HL-60 (cell line): ENCODE results near the gene ENO4.

Experiments
- DNase-seq, 2 experiments: peaks; one replicate each; pipeline ENCODE4 v3.0.0-alpha.2; 2010 to 2020; ENCODE audit warnings: low read depth in 1 of 2, low spot score in 1 of 2
- H3K27ac ChIP-seq: fragments of 250-450 bp; sonication (Bioruptor Pico); replicated peaks from 2 replicates; pipeline ENCODE4 v1.5.1; 2020; ENCODE audit warnings: mild to moderate bottlenecking, moderate library complexity
- H3K27me3 ChIP-seq: fragments of 250-450 bp; sonication (Bioruptor Pico); 2 replicates; pipeline ENCODE4 v1.5.1; 2021; ENCODE audit warnings: mild to moderate bottlenecking, moderate library complexity; ENCODE audit not compliant: insufficient read depth, poor library complexity, severe bottlenecking
- H3K4me3 ChIP-seq: replicated peaks from 2 replicates; pipeline ENCODE4 v1.5.1; 2011; ENCODE audit warnings: mild to moderate bottlenecking, control low read depth, low read length; ENCODE audit not compliant: insufficient read depth
- GABPA ChIP-seq: IDR thresholded peaks from 2 replicates; pipeline ENCODE4 v1.6.1; 2012; ENCODE audit warnings: low read depth
- POLR2AphosphoS5 ChIP-seq: IDR thresholded peaks from 2 replicates; pipeline ENCODE4 v1.6.1; 2012; ENCODE audit warnings: low read depth
- SPI1 ChIP-seq: IDR thresholded peaks from 2 replicates; pipeline ENCODE4 v1.6.1; 2012; ENCODE audit warnings: low read depth, mild to moderate bottlenecking, borderline replicate concordance
- TF ChIP-seq, protein P1 (sequence below): IDR thresholded peaks from 2 replicates; pipeline ENCODE4 v1.6.1; 2012; ENCODE audit warnings: low read depth; ENCODE audit not compliant: insufficient replicate concordance
- TF ChIP-seq, protein P2 (sequence below): IDR thresholded peaks from one replicate; pipeline ENCODE4 v1.5.1; 2011; ENCODE audit warnings: low read length, control low read depth, inconsistent platforms; ENCODE audit not compliant: insufficient read depth

ENO4 gene

DNA sequence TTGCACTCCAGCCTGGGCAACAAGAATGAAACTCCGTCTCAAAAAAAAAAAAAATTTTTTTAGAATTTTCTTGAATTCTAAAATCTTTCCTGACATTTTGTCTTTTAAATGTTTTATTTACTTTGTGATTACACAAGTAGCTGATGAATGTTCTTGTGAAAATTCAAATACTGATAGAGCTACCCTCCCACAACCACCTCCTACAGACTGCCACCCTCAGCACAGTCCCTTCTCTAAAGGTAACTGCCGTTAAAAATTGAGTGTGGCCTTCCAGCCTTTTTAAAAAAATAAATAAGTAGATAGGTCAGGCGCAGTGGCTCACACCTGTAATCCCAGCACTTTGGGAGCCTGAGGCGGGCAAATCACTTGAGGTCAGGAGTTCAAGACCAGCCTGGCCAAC, 15.1 kb downstream of the ENO4 start:
- DNase-seq: no peak
- no peak for TF ChIP-seq POLR2AphosphoS5
- TF ChIP-seq, protein P1, sequence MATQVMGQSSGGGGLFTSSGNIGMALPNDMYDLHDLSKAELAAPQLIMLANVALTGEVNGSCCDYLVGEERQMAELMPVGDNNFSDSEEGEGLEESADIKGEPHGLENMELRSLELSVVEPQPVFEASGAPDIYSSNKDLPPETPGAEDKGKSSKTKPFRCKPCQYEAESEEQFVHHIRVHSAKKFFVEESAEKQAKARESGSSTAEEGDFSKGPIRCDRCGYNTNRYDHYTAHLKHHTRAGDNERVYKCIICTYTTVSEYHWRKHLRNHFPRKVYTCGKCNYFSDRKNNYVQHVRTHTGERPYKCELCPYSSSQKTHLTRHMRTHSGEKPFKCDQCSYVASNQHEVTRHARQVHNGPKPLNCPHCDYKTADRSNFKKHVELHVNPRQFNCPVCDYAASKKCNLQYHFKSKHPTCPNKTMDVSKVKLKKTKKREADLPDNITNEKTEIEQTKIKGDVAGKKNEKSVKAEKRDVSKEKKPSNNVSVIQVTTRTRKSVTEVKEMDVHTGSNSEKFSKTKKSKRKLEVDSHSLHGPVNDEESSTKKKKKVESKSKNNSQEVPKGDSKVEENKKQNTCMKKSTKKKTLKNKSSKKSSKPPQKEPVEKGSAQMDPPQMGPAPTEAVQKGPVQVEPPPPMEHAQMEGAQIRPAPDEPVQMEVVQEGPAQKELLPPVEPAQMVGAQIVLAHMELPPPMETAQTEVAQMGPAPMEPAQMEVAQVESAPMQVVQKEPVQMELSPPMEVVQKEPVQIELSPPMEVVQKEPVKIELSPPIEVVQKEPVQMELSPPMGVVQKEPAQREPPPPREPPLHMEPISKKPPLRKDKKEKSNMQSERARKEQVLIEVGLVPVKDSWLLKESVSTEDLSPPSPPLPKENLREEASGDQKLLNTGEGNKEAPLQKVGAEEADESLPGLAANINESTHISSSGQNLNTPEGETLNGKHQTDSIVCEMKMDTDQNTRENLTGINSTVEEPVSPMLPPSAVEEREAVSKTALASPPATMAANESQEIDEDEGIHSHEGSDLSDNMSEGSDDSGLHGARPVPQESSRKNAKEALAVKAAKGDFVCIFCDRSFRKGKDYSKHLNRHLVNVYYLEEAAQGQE: no peak
- no peak for TF ChIP-seq SPI1

DNA sequence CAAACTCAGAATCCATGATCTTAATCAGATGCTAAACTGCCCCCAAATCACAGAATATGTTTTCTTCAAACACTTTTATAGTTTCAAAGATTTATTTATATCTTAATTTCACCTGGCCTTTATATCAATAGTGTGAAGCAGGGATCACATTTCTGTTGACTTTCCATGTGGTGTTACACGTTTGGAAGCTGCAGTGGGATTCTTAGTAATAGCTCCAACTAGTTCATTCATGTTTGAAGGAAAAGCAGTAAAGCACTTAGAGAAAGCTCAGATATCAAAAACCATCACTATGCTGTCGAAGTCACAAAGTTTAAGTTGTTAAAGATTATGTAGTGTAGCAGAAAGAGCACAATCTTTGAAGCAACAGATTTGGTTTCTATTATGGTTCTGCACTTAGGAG, 16.8 kb downstream of the ENO4 start:
- TF ChIP-seq, protein P2, sequence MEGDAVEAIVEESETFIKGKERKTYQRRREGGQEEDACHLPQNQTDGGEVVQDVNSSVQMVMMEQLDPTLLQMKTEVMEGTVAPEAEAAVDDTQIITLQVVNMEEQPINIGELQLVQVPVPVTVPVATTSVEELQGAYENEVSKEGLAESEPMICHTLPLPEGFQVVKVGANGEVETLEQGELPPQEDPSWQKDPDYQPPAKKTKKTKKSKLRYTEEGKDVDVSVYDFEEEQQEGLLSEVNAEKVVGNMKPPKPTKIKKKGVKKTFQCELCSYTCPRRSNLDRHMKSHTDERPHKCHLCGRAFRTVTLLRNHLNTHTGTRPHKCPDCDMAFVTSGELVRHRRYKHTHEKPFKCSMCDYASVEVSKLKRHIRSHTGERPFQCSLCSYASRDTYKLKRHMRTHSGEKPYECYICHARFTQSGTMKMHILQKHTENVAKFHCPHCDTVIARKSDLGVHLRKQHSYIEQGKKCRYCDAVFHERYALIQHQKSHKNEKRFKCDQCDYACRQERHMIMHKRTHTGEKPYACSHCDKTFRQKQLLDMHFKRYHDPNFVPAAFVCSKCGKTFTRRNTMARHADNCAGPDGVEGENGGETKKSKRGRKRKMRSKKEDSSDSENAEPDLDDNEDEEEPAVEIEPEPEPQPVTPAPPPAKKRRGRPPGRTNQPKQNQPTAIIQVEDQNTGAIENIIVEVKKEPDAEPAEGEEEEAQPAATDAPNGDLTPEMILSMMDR: no peak
- TF ChIP-seq, protein P1: no peak
- TF ChIP-seq GABPA (no peak), SPI1 (no peak), POLR2AphosphoS5 (no peak)
- DNase-seq: no peak
- Histone ChIP-seq H3K27me3 (no peaks in the 10 kb centered on the region), H3K27ac (no peak overlapping the region), H3K4me3 (no peak overlapping the region)

More for the DNA sequence above, 15.1 kb downstream of the ENO4 start:
- no peak overlapping the region for H3K4me3 ChIP-seq
- H3K27me3 ChIP-seq: no peaks in the 10 kb centered on the region
- H3K27ac ChIP-seq: no peak overlapping the region

DNA sequence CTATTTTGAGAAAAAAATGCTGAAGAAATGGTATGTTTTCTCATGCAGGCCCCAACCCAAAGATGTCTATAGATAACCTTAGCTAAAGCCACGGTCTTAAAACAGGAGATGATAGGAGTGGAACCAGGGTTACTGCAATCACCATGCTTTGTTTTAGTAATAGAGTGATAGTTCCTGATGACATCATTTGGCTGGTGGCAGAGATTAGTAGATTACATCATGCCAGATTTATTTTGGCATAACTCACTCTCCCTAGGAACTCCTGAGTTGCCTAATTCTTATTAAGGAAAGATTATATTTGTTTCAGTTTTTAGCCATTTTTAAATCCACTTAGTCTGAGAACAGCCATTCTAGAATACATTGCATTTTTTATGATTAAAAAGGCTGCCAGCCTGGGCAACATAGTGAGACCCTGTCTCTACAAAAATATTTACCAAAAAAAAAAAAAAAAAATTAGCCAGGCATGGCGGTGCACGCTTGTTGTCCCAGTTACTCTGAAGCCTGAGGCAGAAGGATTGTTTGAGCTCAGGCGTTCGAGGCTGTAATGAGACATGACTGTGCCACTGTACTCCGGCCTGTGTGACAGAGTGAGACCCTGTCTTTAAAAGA, 17.8 kb downstream of the ENO4 start:
- Histone ChIP-seq H3K27ac (no peak overlapping the region), H3K27me3 (no peaks in the 10 kb centered on the region), H3K4me3 (no peak overlapping the region)
- DNase-seq: no peak
- TF ChIP-seq POLR2AphosphoS5: no peak
- TF ChIP-seq SPI1: no peak
- TF ChIP-seq GABPA: no peak
- TF ChIP-seq, protein P1: no peak
- TF ChIP-seq, protein P2: no peak
